ENCODE measurements around the gene CNTN1.

DNA sequence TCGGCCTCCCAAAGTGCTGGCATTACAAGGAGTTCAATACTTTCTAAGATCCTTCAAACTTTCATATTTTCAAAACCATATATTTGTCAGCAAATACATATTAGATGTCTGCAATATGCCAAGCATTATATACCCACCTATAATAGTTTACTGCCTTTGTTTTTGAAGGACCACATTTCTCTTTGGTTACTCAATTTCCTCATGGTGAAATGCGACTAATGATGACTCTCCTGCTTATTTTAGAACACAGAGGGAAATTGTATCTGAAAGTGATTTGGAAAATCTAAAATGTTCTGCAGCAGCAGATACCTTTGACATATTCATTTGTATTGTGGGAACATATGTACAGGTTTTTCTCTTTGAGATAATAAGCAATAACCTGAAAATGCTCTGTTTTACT lies 2.7 kb upstream of the CNTN1 start:
- no peak for TF ChIP-seq POLR2A (IDR thresholded peaks at IDR 0.05)
- TF ChIP-seq, protein P1, sequence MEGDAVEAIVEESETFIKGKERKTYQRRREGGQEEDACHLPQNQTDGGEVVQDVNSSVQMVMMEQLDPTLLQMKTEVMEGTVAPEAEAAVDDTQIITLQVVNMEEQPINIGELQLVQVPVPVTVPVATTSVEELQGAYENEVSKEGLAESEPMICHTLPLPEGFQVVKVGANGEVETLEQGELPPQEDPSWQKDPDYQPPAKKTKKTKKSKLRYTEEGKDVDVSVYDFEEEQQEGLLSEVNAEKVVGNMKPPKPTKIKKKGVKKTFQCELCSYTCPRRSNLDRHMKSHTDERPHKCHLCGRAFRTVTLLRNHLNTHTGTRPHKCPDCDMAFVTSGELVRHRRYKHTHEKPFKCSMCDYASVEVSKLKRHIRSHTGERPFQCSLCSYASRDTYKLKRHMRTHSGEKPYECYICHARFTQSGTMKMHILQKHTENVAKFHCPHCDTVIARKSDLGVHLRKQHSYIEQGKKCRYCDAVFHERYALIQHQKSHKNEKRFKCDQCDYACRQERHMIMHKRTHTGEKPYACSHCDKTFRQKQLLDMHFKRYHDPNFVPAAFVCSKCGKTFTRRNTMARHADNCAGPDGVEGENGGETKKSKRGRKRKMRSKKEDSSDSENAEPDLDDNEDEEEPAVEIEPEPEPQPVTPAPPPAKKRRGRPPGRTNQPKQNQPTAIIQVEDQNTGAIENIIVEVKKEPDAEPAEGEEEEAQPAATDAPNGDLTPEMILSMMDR (IDR thresholded peaks at IDR 0.05): no peak

Measured in lower leg skin (tissue), 3 donors.